Keratinocyte (primary cell): ENCODE results near the gene CT45A1. TPM values are rescaled to one million over a fixed set of nuclear protein-coding genes. Genes with fewer than 3 reads are reported as not detected.
A peak's percentile ranks its signal among the peaks of the same experiment; 100 is the strongest.
"Not testable (repeated sequence)": the region's sequence is repeated elsewhere in the genome, so short reads cannot be mapped to it uniquely, and the experiment has no call there.

ENCODE experiments used
- DNase-seq: peaks from one replicate; pipeline ENCODE4 v3.0.0-alpha.2; 2011; ENCODE audit warnings: low read depth, missing footprints, low spot score
- FAIRE-seq: peaks from 2 replicates; lab custom pipeline; 2011; peaks lifted over from hg19 to GRCh38; lab: Jason Lieb, UNC
- H2AFZ ChIP-seq: 2 replicates; pipeline ENCODE4 v1.6.0; 2012; ENCODE audit warnings: low read length, control low read depth, inconsistent platforms; ENCODE audit not compliant: control insufficient read depth
- H3K27ac ChIP-seq: 2 replicates; pipeline ENCODE4 v1.5.1; 2011; ENCODE audit warnings: low read length; ENCODE audit not compliant: control insufficient read depth, insufficient read depth
- H3K27me3 ChIP-seq: 3 replicates; pipeline ENCODE4 v1.6.0; 2011; ENCODE audit warnings: low read length; ENCODE audit not compliant: control insufficient read depth, insufficient read depth; ENCODE audit errors: extremely low read depth
- H3K36me3 ChIP-seq, 2 experiments: 2 replicates in 1 of 2; 3 replicates in 1 of 2; pipeline ENCODE4 v1.5.1; 2011; ENCODE audit warnings: low read length in 2 of 2, mild to moderate bottlenecking in 1 of 2; ENCODE audit not compliant: control insufficient read depth in 2 of 2, insufficient read depth in 2 of 2; ENCODE audit errors: extremely low read depth in 1 of 2
- H3K4me1 ChIP-seq: 3 replicates; pipeline ENCODE4 v1.5.1; 2011; ENCODE audit warnings: low read length; ENCODE audit not compliant: control insufficient read depth, insufficient read depth; ENCODE audit errors: extremely low read depth
- H3K4me2 ChIP-seq: 3 replicates; pipeline ENCODE4 v1.6.0; 2011; ENCODE audit warnings: low read depth, low read length; ENCODE audit not compliant: control insufficient read depth, insufficient read depth; ENCODE audit errors: extremely low read depth
- H3K4me3 ChIP-seq, 3 experiments: fragments of 200-600 bp in 1 of 3; sonication (generic) in 1 of 3; 2 replicates in 2 of 3; 3 replicates in 1 of 3; pipeline ENCODE4 v1.5.1; 2011 to 2016; ENCODE audit warnings: low read length in 3 of 3, mild to moderate bottlenecking in 3 of 3, control low read depth in 2 of 3, inconsistent platforms in 1 of 3, low read depth in 1 of 3, mixed read lengths in 1 of 3, mixed run types in 1 of 3, moderate library complexity in 1 of 3; ENCODE audit not compliant: control insufficient read depth in 2 of 3, insufficient read depth in 2 of 3; ENCODE audit errors: extremely low read depth in 1 of 3
- H3K79me2 ChIP-seq: 2 replicates; pipeline ENCODE4 v1.6.0; 2012; ENCODE audit warnings: low read length; ENCODE audit not compliant: control insufficient read depth, insufficient read depth
- H3K9ac ChIP-seq: 3 replicates; pipeline ENCODE4 v1.6.0; 2011; ENCODE audit warnings: low read length; ENCODE audit not compliant: control insufficient read depth, insufficient read depth; ENCODE audit errors: extremely low read depth
- H3K9me1 ChIP-seq: 3 replicates; pipeline ENCODE4 v1.6.0; 2011; ENCODE audit warnings: low read length; ENCODE audit not compliant: control insufficient read depth, insufficient read depth; ENCODE audit errors: extremely low read depth
- H3K9me3 ChIP-seq: 2 replicates; pipeline ENCODE4 v1.5.1; 2012; ENCODE audit warnings: low read depth, low read length; ENCODE audit not compliant: control insufficient read depth
- H4K20me1 ChIP-seq: 3 replicates; pipeline ENCODE4 v1.6.0; 2011; ENCODE audit warnings: low read length; ENCODE audit not compliant: control insufficient read depth, insufficient read depth; ENCODE audit errors: extremely low read depth
- CTCF ChIP-seq, 3 experiments: IDR thresholded peaks in 1 of 3; conservative IDR thresholded peaks in 1 of 3; optimal IDR thresholded peaks in 1 of 3; 2 replicates in 2 of 3; 3 replicates in 1 of 3; pipeline versions ENCODE3 to v1.5.1; 2011; ENCODE audit warnings: low read length in 3 of 3, mild to moderate bottlenecking in 3 of 3, moderate library complexity in 2 of 3, control low read depth in 1 of 3, inconsistent platforms in 1 of 3; ENCODE audit not compliant: insufficient read depth in 2 of 3; ENCODE audit errors: extremely low read depth in 1 of 3
- EZH2 ChIP-seq: IDR thresholded peaks from one replicate; pipeline ENCODE4 v1.6.1; 2012; ENCODE audit warnings: inconsistent platforms, mild to moderate bottlenecking, low read length, moderate library complexity
- dilution Hi-C: fragments of 300-500 bp; cut with MboI; formaldehyde crosslinking; loops from one replicate; pipeline ENCODE4 v1.7.0; 2020; ENCODE audit warnings: low sequenced_read_pairs; ENCODE audit not compliant: extremely low pct_ligation_motif_present
- polyA plus RNA-seq, 5 experiments: library from polyadenylated mRNA; depleted of rRNA in 3 of 5; stranded (reverse) in 3 of 5; stranded (forward) in 1 of 5; unstranded in 1 of 5; fragments of >200 nt; gene quantifications; 1 replicate in 1 of 5; 2 replicates in 3 of 5; 3 replicates in 1 of 5; pipeline versions ENCODE4 v1.2.1 to v1.2.3, GENCODE V29; 2011 to 2012; ENCODE audit warnings: missing spikeins in 2 of 5, low read depth in 1 of 5, low replicate concordance in 1 of 5

CT45A1 gene
- polyA plus RNA-seq, 1 donor (not counting 4 experiments of a cell fraction or from before 2014, with no cell fraction given) = not detected

DNA sequence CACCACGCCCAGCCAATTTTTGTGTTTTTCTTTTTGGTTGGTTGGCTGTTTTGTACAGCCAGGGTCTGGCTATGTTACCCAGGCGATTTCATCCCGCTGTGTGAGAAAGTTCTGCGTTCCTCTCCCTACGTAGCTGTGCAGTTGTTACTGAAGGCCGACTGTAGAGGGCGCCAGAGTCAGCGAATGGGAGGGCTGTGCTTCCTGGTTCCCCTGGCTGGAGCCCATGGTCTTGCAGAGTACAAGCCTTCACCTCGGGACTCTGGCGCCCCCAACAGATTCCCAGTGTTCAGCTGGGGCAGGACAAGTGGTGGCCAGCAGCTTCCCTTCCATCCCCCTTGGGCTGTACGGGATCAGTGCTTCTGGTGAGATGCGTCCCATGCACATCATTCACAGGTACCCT, 5.6 kb upstream of the CT45A1 start:
- H3K4me1 ChIP-seq = no peaks in the 10 kb centered on the region
- no peak overlapping the region for H2AFZ ChIP-seq
- H3K9ac ChIP-seq = no peak overlapping the region
- FAIRE-seq (no peak), DNase-seq (no peak)
- no peak overlapping the region for H3K4me2 ChIP-seq
- no peaks in the 10 kb centered on the region for H3K27me3 ChIP-seq
- no peaks in the 10 kb centered on the region for H3K9me1 ChIP-seq
- no peak overlapping the region for H3K4me3 ChIP-seq
- no peak overlapping the region for H3K27ac ChIP-seq
- no peaks in the 10 kb centered on the region for H3K9me3 ChIP-seq
- H3K79me2 ChIP-seq = no peaks in the 10 kb centered on the region
- dilution Hi-C loops = no loop called here
- no peaks in the 10 kb centered on the region for H4K20me1 ChIP-seq
- TF ChIP-seq CTCF (optimal IDR thresholded peaks at IDR 0.05 in 1 of 3, IDR thresholded peaks at IDR 0.05 in 1 of 3, conservative IDR thresholded peaks at IDR 0.05 in 1 of 3; ENCODE audit: extremely low read depth in 1 of 3, insufficient read depth in 2 of 3, low read length in 3 of 3) (peak in 1 of 3 experiments; percentile 3), EZH2 (no peak)
- H3K36me3 ChIP-seq = no peaks in the 10 kb centered on the region

DNA sequence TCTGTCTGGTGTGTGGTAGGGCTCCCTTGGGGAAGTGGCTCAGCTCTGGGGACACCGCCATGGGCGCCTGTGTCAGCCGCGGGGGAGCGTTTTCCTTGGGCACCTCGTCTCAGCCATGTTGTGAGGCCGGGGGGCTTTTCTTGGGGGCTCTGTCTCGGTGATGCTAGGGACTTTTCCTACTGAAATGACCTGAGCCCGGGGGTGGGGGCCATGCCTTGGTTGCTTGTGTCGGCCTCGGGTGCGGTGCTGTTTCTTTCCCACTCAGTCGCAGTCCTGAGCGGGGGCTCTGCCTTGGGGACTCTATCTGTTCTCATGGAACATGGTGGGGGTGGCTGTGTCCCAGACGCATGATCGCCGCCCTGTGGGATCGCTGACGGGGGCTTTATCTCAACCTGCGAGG, 356 bp downstream of the CT45A1 start:
- Histone ChIP-seq H3K4me1 (no peaks in the 10 kb centered on the region), H3K9ac (no peak overlapping the region), H3K4me2 (no peak overlapping the region), H3K4me3 (no peak overlapping the region), H3K9me3 (no peaks in the 10 kb centered on the region), H3K27me3 (no peaks in the 10 kb centered on the region), H3K36me3 (no peaks in the 10 kb centered on the region), H2AFZ (no peak overlapping the region), H4K20me1 (no peaks in the 10 kb centered on the region), H3K27ac (no peak overlapping the region), H3K9me1 (no peaks in the 10 kb centered on the region), H3K79me2 (no peaks in the 10 kb centered on the region)
- FAIRE-seq = no peak
- TF ChIP-seq CTCF (optimal IDR thresholded peaks at IDR 0.05 in 1 of 3, IDR thresholded peaks at IDR 0.05 in 1 of 3, conservative IDR thresholded peaks at IDR 0.05 in 1 of 3; ENCODE audit: extremely low read depth in 1 of 3, insufficient read depth in 2 of 3, low read length in 3 of 3) (no peak), EZH2 (no peak)
- DNase-seq = no peak
- dilution Hi-C loops = no loop called here

DNA sequence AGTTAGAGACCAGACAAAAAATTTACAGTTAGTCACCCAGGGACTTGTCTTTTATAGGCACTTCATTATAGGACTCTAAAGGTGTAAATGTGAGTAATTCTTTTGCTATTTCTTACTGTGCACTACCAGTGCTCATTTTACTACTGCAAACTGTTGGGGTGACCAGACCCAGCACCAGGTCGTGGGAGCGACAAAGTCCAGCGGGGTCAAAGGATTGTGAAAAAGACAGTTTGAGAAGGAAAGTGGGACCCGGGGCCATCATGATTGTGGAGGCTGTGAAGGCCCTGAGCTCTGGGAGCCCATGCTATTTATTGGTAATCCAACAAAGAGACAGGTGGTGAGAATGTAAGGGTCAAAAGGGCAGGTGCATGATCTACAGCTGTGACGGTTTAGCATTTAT, 21.2 kb downstream of the CT45A1 start:
- H3K4me3 ChIP-seq, H3K79me2 ChIP-seq, DNase-seq, FAIRE-seq, H3K27me3 ChIP-seq, H3K4me2 ChIP-seq, H3K4me1 ChIP-seq, H3K9me1 ChIP-seq, H3K27ac ChIP-seq, H3K36me3 ChIP-seq, H2AFZ ChIP-seq, H4K20me1 ChIP-seq, H3K9ac ChIP-seq, H3K9me3 ChIP-seq, dilution Hi-C loops: not testable (repeated sequence)
